Bronchial epithelial cell (primary cell): ENCODE measurements around the gene TMEM242. TPM values are rescaled to one million over a fixed set of nuclear protein-coding genes. Genes with fewer than 3 reads are reported as not detected.

Experiments
- DNase-seq: peaks from one replicate; pipeline ENCODE4 v3.0.0-alpha.2; 2010; ENCODE audit warnings: low read depth
- FAIRE-seq: peaks from 2 replicates; lab custom pipeline; 2011; peaks lifted over from hg19 to GRCh38; lab: Jason Lieb, UNC
- H3K27me3 ChIP-seq: 2 replicates; pipeline ENCODE4 v1.5.1; 2011; ENCODE audit warnings: low read length; ENCODE audit not compliant: control insufficient read depth, insufficient read depth
- H3K36me3 ChIP-seq: 2 replicates; pipeline ENCODE4 v1.5.1; 2011; ENCODE audit warnings: low read length; ENCODE audit not compliant: control insufficient read depth, insufficient read depth
- H3K4me3 ChIP-seq: 2 replicates; pipeline ENCODE4 v1.5.1; 2011; ENCODE audit warnings: mild to moderate bottlenecking, low read depth, low read length, control low read depth
- total RNA-seq: library from RNA; depleted of rRNA; stranded (reverse); fragments of >200 nt; gene quantifications from 2 replicates; pipeline ENCODE4 v1.2.1, GENCODE V29; 2014
- TF ChIP-seq, protein P1 (sequence below): IDR thresholded peaks from 2 replicates; pipeline ENCODE4 v1.5.1; 2011; ENCODE audit warnings: mild to moderate bottlenecking, moderate library complexity, low read length, control low read depth, inconsistent platforms; ENCODE audit not compliant: insufficient read depth, severe bottlenecking

Gene TMEM242
- total RNA-seq, 1 donor from 2014 or later, result 7.1 TPM

GRCh38 chr6:157285422-157285779 is 37.9 kb downstream of the TMEM242 start:
- Histone ChIP-seq H3K27me3 (no peaks in the 10 kb centered on the region), H3K36me3 (no peaks in the 10 kb centered on the region), H3K4me3 (no peak overlapping the region)
- TF ChIP-seq, protein P1, sequence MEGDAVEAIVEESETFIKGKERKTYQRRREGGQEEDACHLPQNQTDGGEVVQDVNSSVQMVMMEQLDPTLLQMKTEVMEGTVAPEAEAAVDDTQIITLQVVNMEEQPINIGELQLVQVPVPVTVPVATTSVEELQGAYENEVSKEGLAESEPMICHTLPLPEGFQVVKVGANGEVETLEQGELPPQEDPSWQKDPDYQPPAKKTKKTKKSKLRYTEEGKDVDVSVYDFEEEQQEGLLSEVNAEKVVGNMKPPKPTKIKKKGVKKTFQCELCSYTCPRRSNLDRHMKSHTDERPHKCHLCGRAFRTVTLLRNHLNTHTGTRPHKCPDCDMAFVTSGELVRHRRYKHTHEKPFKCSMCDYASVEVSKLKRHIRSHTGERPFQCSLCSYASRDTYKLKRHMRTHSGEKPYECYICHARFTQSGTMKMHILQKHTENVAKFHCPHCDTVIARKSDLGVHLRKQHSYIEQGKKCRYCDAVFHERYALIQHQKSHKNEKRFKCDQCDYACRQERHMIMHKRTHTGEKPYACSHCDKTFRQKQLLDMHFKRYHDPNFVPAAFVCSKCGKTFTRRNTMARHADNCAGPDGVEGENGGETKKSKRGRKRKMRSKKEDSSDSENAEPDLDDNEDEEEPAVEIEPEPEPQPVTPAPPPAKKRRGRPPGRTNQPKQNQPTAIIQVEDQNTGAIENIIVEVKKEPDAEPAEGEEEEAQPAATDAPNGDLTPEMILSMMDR, result no peak
- no peak for FAIRE-seq
- DNase-seq, result no peak

DNA sequence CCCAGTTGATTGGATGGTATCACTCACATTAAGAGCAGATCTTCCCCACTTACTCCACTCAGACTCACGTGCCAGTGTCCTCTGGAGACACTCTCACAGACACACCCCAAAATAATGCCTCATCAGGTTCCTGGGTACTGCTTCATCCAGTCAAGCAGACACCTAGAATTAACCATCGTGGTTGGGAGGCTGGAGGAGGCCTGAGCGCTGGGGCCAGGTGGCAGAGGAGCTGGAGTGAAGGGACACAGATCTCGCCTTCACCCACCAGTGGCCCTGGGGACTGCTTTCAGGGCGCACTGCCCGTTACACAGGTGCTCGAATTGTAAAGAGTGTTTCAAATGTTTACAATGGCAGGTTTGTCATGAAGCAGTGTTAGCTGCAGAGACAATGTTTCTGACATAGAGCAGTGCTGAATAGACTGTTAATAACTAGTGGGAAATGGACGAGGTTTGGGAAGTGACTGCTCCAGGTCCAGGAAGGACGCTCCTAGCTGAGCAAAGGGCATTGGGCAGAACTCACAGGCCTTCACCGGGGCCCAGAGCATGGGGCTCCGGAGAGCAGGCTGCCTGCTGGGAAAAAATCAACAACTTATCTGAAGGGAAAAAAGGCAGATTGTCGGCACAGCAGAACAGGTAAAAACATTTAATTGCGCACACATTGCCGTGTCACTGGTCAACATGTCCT is 38.4 kb downstream of the TMEM242 start:
- H3K4me3 ChIP-seq, result no peak overlapping the region
- TF ChIP-seq, protein P1, result no peak
- FAIRE-seq, result no peak

GRCh38 chr6:157283900-157284737 is 39.2 kb downstream of the TMEM242 start:
- TF ChIP-seq, protein P1, result no peak
- Histone ChIP-seq H3K27me3 (no peaks in the 10 kb centered on the region), H3K4me3 (no peak overlapping the region), H3K36me3 (no peaks in the 10 kb centered on the region)
- DNase-seq (no peak), FAIRE-seq (no peak)

More for the DNA sequence above, 38.4 kb downstream of the TMEM242 start:
- H3K36me3 ChIP-seq, result no peaks in the 10 kb centered on the region
- no peak for DNase-seq
- H3K27me3 ChIP-seq, result no peaks in the 10 kb centered on the region

GRCh38 chr6:157283330-157283898 is 39.9 kb downstream of the TMEM242 start:
- no peak for FAIRE-seq
- TF ChIP-seq, protein P1, result no peak

DNA sequence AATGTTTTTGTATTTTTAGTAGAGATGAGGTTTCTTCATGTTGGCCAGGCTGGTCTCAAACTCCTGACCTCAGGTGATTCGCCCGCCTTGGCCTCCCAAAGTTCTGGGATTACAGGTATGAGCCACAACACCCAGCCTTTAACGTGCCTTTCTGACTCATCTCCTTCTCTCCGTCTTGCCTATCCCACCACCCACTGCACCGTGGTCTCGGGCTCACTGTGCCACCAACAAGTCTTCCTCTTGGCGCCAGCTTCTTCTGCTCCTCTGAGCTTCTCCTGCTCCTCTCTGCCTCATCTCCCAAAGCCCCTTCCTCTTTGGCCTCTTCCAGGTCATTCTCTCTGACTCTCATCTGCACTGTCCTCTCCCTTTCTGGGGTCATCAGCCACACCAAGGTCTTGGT is 41.0 kb downstream of the TMEM242 start:
- no peak for FAIRE-seq
- TF ChIP-seq, protein P1, result no peak
- Histone ChIP-seq H3K27me3 (no peaks in the 10 kb centered on the region), H3K36me3 (no peaks in the 10 kb centered on the region), H3K4me3 (no peak overlapping the region)
- DNase-seq, result no peak

More at GRCh38 chr6:157283330-157283898, 39.9 kb downstream of the TMEM242 start:
- Histone ChIP-seq H3K4me3 (no peak overlapping the region), H3K36me3 (no peaks in the 10 kb centered on the region), H3K27me3 (no peaks in the 10 kb centered on the region)
- DNase-seq, result no peak
